ENCODE measurements around the gene NTN4. TPM values are rescaled to one million over a fixed set of nuclear protein-coding genes. Genes with fewer than 3 reads are reported as not detected.

The NTN4 gene
- total RNA-seq, 1 experiment from 2014 or later: 9.6 TPM

DNA sequence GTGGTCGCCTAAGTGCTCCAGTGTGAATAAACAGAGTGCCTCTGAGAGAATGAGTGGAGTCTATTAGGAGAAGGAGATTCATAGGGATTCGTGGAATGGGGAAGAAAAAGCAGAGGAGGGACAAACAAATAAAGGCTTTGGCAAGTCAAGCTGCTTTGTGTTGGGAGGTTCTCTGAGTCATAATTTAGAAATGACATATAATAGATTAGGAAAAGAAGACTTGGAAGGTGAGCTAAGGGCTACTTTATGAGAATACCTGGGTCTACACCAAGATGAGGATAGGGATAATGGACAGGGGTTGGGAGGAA lies 6.4 kb upstream of the NTN4 start:
- intact Hi-C loops (cut with micrococcal nuclease; ENCODE audit: unreplicated experiment): no loop called here
- CTCF ChIA-PET: no interaction called here
- POLR2A ChIA-PET (ENCODE audit: low non-redundant PET): no interaction called here
- no peak for DNase-seq (ENCODE audit: low spot score)
- peaks cover 4% of the 10 kb centered on the region for H3K36me3 ChIP-seq (ENCODE audit: insufficient read depth, low read length, poor library complexity, severe bottlenecking)
- TF ChIP-seq EZH2 (IDR thresholded peaks at IDR 0.05; ENCODE audit: borderline replicate concordance, low read depth, low read length, poor library complexity, severe bottlenecking): no peak
- TF ChIP-seq, protein P1, sequence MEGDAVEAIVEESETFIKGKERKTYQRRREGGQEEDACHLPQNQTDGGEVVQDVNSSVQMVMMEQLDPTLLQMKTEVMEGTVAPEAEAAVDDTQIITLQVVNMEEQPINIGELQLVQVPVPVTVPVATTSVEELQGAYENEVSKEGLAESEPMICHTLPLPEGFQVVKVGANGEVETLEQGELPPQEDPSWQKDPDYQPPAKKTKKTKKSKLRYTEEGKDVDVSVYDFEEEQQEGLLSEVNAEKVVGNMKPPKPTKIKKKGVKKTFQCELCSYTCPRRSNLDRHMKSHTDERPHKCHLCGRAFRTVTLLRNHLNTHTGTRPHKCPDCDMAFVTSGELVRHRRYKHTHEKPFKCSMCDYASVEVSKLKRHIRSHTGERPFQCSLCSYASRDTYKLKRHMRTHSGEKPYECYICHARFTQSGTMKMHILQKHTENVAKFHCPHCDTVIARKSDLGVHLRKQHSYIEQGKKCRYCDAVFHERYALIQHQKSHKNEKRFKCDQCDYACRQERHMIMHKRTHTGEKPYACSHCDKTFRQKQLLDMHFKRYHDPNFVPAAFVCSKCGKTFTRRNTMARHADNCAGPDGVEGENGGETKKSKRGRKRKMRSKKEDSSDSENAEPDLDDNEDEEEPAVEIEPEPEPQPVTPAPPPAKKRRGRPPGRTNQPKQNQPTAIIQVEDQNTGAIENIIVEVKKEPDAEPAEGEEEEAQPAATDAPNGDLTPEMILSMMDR (conservative IDR thresholded peaks at IDR 0.05; ENCODE audit: low read depth, low read length): no peak
- no peaks in the 10 kb centered on the region for H3K9me3 ChIP-seq (ENCODE audit: low read depth, low read length, poor library complexity, severe bottlenecking)
- H3K27ac ChIP-seq (ENCODE audit: low read depth, low read length, poor library complexity, severe bottlenecking): no peak overlapping the region
- H3K27me3 ChIP-seq (replicated peaks; ENCODE audit: insufficient read depth, low read depth, low read length, poor library complexity): peaks cover 5% of the 10 kb centered on the region
- no TSS peak for BruUV-seq (replicated peaks)
- no peaks in the 10 kb centered on the region for H3K4me1 ChIP-seq (ENCODE audit: insufficient read depth, low read length, poor library complexity, severe bottlenecking)
- H3K4me3 ChIP-seq (ENCODE audit: low read depth, low read length, poor library complexity, severe bottlenecking): no peak overlapping the region

DNA sequence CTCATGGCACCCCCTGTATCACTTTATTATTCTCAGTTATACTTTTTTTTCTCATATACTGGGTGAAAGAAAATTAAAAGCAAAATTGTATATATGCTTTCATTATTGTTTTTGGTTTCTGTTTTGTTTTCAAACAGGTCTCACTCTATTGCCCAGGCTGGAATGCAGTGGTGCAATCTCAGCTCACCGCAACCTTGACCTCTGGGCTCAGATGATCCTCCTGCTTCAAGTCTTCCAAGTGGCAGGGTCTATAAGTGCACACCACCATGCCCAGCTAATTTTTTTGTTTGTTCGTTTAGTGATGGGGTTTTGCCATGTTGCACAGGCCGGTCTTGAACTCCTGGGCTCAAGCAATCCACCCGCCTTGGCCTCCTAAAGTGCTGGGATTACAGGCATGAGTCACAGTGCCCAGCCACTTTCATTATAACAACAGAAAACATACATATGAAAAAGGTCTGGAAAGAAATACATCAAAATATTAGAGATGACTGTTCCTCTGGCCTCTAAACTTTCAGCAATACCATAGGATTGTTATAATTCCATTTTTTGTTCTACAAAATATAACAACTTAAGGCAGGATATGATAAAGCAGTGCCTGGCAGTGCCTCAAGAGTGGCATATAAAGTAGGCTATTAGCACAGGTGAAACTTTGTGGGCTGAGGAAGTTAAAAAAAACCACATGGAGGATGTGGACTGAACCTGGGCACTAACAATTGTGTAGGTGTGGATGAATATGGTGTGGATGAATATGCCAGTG lies 5.8 kb upstream of the NTN4 start:
- intact Hi-C loops (cut with micrococcal nuclease; ENCODE audit: unreplicated experiment): no loop called here
- no TSS peak for BruUV-seq (replicated peaks)
- Histone ChIP-seq H3K36me3 (ENCODE audit: insufficient read depth, low read length, poor library complexity, severe bottlenecking) (peaks cover 4% of the 10 kb centered on the region), H3K4me1 (ENCODE audit: insufficient read depth, low read length, poor library complexity, severe bottlenecking) (no peaks in the 10 kb centered on the region), H3K27ac (ENCODE audit: low read depth, low read length, poor library complexity, severe bottlenecking) (no peak overlapping the region), H3K27me3 (replicated peaks; ENCODE audit: insufficient read depth, low read depth, low read length, poor library complexity) (peaks cover 10% of the 10 kb centered on the region), H3K4me3 (ENCODE audit: low read depth, low read length, poor library complexity, severe bottlenecking) (no peak overlapping the region), H3K9me3 (ENCODE audit: low read depth, low read length, poor library complexity, severe bottlenecking) (no peaks in the 10 kb centered on the region)
- ChIA-PET POLR2A (ENCODE audit: low non-redundant PET) (no interaction called here), CTCF (no interaction called here)
- TF ChIP-seq EZH2 (IDR thresholded peaks at IDR 0.05; ENCODE audit: borderline replicate concordance, low read depth, low read length, poor library complexity, severe bottlenecking): no peak
- TF ChIP-seq, protein P1 (conservative IDR thresholded peaks at IDR 0.05; ENCODE audit: low read depth, low read length): no peak
- no peak for DNase-seq (ENCODE audit: low spot score)

GRCh38 chr12:95790917-95791849 lies 619 bp upstream of the NTN4 start:
- POLR2A ChIA-PET (ENCODE audit: low non-redundant PET): no interaction called here
- BruUV-seq (replicated peaks): no TSS peak
- H3K4me1 ChIP-seq (ENCODE audit: insufficient read depth, low read length, poor library complexity, severe bottlenecking): peaks cover 5% of the 10 kb centered on the region
- no peaks in the 10 kb centered on the region for H3K9me3 ChIP-seq (ENCODE audit: low read depth, low read length, poor library complexity, severe bottlenecking)
- peak; percentile 23 for DNase-seq (ENCODE audit: low spot score)
- H3K27ac ChIP-seq (ENCODE audit: low read depth, low read length, poor library complexity, severe bottlenecking): no peak overlapping the region
- H3K27me3 ChIP-seq (replicated peaks; ENCODE audit: insufficient read depth, low read depth, low read length, poor library complexity): peaks cover 16% of the 10 kb centered on the region
- intact Hi-C loops (cut with micrococcal nuclease; ENCODE audit: unreplicated experiment): no loop called here
- peak overlapping the region; percentile 54 for H3K4me3 ChIP-seq (ENCODE audit: low read depth, low read length, poor library complexity, severe bottlenecking)
- H3K36me3 ChIP-seq (ENCODE audit: insufficient read depth, low read length, poor library complexity, severe bottlenecking): peaks cover 4% of the 10 kb centered on the region
- TF ChIP-seq, protein P1 (conservative IDR thresholded peaks at IDR 0.05; ENCODE audit: low read depth, low read length): no peak
- no peak for TF ChIP-seq EZH2 (IDR thresholded peaks at IDR 0.05; ENCODE audit: borderline replicate concordance, low read depth, low read length, poor library complexity, severe bottlenecking)
- CTCF ChIA-PET: no interaction called here
